ENCODE measurements around the gene EVC.
"Not testable (repeated sequence)": the region's sequence is repeated elsewhere in the genome, so short reads cannot be mapped to it uniquely, and the experiment has no call there.

EVC gene

DNA sequence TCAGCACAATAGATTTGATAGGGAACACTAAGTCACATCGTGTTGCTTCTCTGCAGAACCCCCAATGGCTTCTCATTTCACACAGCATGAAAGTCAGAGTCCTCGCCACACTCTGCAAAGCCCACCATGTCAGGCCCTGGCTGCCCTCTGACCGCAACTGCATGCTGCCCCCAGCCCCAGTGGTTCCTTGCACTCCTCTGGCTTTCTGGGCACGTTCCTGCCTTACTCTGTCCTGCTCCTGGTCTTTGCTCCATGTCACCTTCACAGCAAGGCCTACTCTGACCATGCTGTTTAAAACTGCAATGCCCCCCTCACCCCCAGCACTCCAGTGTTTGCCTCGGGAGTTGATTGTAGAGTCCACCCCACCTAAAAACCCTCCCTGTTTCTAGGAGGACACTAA is 78.1 kb downstream of the EVC start:
- no peak for DNase-seq (ENCODE audit: low spot score)

DNA sequence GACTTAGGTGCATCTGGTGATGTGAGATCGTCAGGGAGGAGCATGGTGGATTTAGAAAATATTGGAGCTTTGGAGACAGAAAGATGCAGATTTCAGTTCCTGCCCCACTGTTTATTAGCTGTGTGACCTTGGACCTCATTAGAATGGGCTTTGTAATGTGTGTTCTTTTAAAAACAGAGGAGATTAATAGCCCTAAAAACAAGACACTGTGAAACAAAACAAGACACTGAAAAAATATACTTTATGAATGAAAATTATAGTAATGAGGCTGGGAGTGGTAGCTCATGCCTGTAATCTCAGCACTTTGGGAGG is 79.5 kb downstream of the EVC start:
- no peak for DNase-seq (ENCODE audit: low spot score)

DNA sequence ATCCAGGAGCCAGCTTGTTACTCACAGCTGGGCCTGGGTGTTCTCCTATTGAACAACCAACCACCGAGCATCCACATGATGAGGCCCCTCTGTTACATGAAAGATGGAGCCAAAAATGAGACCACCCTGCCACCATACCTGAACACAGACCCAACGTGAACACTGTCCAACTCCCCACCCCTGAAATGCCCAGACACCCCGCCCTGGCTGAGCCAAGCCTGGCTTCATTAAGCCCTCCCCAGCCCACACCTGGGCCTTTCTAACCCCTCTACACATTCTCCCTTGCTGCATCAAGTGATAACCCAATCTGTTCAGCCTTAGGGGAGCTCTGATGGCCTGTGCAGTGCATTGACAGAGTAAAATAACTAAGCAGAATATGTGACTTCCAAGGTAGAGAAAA is 80.7 kb downstream of the EVC start:
- no peak for DNase-seq (ENCODE audit: low spot score)

DNA sequence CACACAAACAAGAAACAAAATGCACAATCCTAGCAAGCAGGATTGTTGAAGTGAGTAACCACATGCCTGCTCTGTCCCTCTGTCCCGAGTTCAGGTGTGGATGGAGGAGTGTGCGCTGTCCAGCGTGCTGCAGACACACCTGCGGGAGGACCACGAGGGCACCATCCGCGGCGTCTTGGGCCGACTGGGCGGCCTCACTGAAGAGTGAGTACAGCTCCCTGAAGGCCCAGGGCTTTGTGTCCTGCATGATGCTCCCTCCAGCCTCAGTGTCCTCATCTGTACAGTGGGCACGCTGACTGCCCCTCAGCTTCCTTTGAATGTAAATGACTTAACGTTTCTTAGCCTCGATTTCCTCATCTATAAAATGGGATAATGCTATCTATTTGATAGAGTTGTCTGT is 82.5 kb downstream of the EVC start:
- no peak for DNase-seq (ENCODE audit: low spot score)

DNA sequence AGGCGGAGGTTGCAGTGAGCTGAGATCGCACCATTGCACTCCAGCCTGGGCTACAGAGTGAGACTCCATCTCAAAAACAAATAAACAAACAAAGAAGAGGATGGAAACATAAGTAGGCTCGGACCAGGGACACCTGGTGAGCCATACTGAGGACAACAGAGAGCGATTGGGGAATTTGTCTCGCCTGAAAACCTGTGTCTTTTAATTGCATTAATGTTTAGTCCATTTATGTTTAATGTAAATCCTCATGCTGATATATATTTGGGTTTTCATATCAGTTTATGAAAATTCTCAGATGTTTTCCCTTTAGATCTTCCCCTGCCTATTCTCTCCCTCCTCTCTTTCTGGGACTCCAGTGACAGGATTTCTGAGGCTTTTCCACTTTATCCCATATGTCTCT is 84.6 kb downstream of the EVC start:
- DNase-seq (ENCODE audit: low spot score): no peak

DNA sequence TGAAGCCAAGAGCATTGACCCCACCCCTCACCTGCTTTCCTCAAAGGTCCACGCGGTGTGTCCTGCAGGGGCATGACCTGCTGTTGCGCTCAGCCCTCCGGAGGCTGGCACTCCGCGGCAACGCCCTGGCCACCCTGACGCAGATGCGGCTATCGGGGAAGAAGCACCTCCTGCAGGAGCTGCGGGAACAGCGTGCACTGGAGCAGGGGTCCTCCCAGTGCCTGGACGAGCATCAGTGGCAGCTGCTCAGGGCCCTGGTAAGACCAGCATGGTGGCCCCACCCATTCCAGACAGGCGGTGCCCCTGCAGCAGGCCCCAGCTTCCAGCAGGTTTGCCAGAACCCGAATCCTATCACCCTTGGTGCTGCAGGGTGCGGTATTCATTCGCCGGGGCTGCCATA is 86.0 kb downstream of the EVC start:
- DNase-seq (ENCODE audit: low spot score): no peak

DNA sequence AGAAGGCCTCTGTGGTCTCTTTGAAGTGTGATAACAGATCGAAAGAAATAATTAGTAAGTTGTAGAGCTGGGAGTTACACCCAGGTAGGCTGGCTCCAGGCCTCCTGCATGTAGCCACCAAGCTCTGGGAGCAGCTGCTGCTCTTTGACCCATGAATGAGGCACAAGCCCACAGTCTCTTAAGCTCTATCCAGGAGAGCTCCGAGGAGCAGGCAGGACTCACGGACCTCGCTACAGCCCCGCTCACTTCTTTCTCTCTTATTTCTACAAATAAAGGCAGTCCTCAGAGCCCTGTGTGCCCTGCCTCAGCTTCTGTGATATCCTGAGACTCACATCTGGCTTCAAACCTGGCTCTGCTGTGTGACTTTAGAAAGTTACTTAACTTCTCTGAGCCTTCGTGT is 86.9 kb downstream of the EVC start:
- DNase-seq (ENCODE audit: low spot score): no peak

DNA sequence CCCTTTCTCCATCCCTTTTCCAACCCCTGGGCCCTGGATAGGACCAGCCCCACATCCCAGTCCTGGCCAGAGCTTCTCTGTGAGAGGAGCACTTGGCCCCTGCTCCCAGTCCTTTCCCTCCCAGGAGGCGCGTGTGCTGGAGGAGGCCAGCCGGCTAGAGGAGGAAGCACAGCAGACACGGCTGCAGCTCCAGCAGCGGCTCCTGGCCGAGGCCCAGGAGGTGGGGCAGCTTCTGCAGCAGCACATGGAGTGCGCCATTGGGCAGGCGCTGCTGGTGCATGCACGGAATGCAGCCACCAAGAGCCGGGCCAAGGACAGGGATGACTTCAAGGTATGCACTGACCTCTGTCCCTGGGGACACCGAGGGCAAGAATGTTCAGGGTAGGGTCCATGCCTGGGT is 87.5 kb downstream of the EVC start:
- no peak for DNase-seq (ENCODE audit: low spot score)

DNA sequence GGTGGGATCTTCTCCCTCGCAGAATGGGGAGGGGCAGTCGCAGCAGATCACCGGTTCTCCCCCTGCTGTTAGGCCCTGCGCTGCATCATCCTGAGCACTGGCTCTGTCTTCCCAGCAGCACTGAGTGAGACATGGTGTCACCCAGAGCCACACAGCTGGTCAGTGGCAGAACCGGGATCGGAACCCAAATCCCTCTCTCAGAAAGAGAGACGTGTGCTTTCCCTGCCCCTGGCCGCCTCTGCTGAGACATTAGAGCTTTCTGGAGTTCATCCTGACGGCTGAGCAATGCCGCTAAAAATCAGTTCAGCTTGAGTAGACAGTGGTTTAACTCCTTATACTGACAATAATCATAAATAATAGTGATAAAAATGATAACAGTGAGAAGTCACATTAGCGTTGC is 87.9 kb downstream of the EVC start:
- no peak for DNase-seq (ENCODE audit: low spot score)

DNA sequence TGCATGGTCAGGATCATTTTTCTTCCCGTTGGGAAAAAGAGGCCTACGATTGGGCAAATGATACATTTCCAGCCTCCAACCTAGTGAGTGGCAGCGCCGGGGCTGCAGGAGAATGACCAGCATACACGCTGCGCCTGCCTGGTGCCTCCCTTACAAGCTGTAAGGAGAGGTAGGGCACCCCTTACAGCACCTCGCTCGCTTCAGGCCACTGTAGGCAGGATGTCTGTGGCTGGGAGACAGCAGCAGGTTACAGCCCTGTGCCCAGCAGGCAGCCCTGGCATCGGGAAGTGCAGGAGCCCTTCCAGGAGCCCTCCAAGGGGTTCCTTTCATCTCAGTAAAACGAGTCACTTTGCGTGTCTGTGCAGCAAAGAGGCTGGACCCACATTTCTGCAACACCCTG is 88.4 kb downstream of the EVC start:
- no peak for DNase-seq (ENCODE audit: low spot score)

DNA sequence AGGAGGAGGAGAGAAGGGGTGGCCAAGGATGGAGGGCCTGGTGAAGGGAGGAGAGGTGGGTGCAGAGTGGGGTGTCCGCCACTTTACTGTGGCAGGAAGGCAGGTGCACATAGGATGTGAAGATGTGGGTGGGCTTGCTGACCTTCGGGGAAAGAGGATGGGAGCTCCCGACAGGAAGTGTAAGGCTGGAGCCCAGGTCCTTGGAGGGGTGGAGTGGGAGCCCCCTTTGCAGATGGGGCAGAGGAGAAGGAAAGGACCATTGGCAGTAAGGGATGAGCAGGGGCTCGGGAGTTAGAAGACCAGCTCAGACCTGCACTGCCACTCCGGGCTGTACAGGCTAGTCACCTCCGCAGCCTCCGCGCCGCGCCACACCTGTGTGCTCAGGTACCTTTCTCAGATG is 89.5 kb downstream of the EVC start:
- DNase-seq (ENCODE audit: low spot score): no peak

DNA sequence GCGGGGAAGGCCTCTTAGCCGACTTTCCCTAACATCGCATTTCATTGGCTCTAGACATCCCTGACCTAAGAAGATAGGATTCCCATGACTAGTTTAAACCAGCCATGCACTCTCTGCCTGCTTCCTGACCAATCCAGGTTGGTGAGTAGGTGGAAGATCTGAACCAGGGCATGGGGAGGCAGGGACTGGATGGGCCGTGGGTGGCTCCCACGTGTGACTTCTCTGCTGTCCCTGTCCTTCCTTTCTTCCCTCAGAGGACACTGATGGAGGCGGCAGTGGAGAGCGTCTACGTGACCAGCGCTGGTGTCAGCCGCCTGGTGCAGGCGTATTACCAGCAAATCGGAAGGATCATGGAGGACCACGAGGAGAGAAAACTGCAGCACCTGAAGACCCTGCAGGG is 90.7 kb downstream of the EVC start:
- no peak for DNase-seq (ENCODE audit: low spot score)

DNA sequence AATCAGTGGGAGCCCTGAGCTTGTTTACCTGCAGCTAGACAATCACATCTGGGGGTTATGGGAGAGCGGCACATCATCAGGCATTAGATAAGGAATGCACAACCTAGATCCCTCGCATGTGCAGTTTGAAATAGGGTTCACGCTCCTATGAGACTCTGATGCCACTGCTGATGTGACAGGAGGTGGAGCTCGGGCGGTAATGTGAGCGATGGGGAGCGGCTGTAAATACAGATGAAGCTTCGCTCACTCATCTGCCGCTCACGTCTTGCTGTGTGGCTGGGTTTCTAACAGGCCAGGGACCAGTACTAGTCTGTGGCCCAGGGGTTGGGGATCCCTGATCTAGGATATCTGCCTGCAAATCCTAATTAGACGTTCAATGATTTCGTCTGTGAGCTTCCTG is 91.6 kb downstream of the EVC start:
- no peak for DNase-seq (ENCODE audit: low spot score)

DNA sequence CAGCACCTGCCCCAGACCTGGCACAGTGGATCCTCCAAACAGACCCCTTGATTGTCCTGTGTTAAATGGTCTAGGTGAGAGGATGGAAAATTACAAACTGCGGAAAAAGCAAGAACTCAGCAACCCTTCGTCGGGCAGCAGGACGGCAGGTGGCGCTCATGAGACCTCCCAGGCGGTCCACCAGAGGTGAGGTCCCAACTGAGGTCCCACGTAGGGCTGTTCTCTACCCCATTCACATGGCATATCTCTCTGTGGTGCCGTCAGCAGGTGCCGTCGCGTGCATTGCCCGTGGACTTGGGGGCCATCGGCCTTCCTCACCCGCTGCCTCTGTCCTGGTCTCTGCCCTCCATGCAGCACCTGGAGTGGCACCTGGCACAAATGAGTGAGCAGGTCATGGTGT is 93.7 kb downstream of the EVC start:
- DNase-seq (ENCODE audit: low spot score): no peak

DNA sequence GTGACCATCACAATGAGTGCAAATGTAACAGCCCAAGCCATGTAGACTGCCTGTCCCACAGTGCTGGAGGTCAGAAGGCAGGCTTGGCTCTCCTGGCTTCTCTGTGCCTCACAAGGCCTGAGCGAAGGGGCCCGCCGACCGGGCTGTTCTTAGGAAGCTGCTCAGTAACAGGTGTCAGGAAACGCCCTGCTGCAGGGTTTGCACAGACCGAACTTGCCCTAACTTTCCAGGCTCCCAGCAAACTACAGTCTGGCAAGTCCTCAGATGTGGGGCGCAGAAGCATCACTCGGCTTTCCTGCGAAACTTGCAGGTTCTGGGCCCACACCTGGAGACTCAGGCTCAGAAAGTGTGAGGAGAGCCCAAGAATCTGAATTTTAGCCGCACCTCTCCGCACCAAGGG is 94.3 kb downstream of the EVC start:
- no peak for DNase-seq (ENCODE audit: low spot score)

DNA sequence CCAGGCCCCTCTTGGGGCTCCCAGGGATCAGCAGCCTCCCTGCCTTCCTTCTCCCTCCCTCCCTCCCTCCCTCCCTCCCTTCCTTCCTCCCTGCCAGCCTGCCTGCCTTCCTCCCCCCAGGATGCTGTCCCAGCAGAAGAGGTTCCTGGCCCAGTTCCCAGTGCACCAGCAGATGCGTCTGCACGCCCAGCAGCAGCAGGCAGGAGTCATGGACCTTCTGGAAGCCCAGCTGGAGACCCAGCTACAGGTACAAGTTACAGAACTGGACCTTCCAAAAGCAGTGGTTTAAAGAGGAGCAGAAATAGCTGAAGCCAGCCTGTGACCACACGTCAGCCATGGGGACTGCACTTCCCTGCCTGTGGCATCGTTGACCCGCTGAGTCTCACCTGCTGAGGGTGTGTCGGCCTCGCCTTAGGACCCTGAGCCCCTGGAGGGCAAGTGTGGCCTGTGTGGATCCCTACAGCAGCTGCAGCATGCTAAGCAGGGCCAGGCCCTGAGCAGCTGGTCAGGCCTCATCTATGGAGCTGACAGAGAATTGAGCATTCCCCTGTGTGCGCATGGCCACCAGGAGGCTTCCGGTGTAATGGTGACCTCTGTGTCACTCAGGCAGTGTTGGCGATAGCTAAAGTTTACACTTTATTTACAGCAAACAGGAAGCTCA is 97.2 kb downstream of the EVC start:
- DNase-seq (ENCODE audit: low spot score): no peak

DNA sequence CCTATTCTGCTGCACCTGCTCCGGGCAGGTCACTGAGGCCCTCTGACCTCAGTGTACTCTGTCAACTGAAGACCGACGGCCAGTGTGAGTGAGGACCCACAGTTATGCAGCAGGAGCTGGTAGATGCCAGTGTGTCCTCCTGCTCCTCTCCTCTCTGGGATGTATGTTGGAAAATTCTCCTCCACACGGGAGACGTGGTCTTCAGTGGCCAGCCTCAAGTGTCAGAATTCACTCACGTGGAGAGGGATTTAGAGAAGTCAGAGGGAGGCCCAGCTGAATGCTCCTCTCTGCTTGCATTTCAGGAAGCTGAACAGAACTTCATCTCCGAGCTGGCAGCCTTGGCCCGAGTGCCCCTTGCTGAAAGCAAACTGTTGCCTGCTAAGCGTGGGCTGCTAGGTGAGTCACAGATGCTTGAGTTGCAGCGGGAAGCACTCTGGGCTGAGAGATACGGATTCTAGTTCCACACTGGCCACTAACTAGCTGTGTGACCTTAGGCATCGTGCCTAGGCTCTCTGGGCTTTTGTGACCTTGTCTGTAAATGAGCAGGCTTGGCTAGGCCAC is 98.3 kb downstream of the EVC start:
- DNase-seq (ENCODE audit: low spot score): no peak

DNA sequence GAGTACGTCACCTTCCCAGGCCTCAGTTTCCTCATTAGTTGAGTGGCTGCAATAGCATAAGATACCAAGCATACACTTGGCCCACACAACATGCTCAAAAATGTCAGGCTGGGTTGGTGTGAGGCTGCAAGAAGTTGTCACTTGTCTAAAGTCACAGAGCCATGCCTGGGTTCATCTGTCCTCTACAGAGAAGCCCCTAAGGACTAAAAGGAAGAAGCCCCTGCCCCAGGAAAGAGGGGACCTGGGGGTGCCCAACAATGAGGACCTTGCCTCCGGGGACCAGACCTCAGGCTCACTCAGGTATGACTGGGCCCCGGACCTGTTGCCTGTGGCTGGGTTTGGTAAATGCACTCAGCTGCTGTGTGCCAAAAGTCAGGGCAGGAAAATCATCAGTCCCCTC is 99.2 kb downstream of the EVC start:
- no peak for DNase-seq (ENCODE audit: low spot score)

DNA sequence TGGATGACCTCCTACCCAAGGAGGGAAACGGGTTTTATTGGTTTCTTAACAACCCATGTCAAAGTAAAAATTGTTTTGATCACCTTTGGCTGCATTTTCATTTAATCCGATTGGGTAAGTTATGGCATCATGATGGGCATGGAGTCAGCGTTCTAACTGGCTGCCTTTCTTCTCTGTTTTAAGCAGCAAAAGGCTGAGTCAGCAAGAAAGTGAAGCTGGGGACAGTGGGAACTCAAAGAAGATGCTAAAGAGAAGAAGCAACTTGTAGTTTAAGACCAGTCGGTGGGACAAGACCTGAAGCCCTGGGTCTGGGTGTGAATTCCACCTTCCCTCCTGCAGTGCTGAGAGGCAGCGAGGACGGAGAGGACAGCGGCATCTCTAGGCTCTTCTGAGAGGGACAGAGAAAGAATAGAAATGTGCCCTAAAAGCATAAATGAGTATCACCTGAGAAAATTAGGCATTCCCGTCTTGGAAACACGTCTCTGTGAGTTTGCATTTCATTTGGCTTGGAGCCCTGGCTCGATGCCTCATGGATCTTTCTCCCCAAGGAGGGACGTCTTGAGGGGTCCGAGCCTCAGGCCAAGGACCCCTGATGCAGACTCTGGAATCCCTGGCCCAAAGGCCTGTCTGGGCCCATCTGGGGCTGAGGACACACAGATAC is 99.9 kb downstream of the EVC start:
- no peak for DNase-seq (ENCODE audit: low spot score)

DNA sequence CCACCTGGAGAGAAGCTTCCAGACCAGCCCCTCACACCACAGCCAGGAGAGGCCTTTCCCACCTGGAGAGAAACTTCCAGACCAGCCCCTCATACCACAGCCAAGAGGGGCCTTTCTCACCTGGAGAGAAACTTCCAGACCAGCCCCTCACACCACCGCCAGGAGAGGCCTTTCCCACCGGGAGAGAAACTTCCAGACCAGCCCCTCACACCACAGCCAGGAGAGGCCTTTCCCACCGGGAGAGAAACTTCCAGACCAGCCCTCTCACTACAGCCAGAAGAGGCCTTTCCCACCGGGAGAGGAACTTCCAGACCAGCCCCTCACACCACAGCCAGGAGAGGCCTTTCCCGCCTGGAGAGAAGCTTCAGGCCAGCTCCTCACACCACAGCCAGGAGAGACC is 101.1 kb downstream of the EVC start:
- DNase-seq (ENCODE audit: low spot score): not testable (repeated sequence)

DNA sequence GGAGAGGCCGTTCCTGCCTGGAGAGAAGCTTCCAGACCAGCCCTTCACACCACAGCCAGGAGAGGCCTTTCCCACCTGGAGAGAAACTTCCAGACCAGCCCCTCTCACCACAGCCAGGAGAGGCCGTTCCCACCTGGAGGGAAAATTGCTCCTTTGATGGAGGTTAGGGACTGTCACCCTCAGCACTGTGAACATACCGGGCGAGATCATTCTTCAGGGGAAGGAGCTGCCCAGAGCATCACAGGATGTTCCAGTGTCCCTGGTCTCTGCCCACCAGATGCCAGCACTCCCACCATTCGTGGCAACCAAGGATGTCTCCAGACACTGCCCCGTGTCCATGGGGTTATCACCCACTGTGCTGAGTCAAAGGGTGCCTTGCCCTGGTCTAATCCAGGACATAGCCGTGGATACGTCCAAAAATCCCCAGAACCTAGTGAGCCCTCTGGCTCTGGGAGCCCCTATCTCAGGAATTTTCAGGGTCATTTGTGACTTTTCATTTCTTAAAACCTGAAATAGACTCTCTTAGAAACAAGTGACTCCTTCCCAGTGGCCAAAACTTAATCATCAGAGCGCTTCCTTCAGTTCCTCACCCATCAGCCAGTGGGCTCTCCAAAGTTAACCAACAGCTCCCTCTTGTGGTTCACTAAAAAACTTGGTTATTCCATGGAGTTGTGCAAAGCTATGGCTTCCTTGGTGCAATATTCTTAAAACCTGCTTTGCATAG is 101.7 kb downstream of the EVC start:
- DNase-seq (ENCODE audit: low spot score): peak; percentile 45

DNA sequence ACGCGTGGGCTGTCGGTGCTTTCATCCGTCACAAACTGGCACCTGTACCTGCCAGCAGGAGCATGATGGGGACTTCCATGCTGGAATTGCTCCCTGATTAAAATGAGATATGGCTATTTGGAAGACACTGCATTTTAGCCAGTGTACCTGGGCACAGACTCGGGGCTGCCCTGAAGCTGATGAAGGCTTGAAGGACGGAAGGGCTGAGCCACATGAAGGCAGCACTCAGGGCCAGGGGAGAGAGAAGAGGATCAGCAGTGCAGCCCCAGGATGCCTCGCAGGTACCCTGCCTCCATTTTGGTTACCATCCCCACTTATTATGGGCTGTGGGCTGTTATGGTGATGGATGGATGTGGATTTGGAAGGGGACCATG is 102.9 kb downstream of the EVC start:
- DNase-seq (ENCODE audit: low spot score): no peak

DNA sequence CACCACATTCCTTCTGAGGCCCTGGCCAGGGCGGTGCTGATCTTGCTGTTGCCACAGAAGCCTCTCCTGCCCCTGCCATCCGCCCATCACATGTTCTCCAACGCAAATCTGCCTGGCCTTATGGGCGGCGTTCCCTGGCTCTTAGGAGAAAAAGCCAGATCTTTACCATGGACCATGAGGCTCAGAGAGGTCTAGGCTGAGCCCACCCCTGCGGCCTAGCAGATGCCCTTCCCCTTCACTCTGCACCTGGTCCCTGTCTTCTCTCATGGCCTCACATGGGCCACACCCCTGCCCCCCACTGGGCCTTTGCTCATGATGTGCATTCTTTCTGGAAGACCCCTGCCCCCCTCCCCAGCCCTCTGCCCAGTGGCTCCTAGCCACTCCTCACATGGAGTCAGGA is 103.4 kb downstream of the EVC start:
- no peak for DNase-seq (ENCODE audit: low spot score)

DNA sequence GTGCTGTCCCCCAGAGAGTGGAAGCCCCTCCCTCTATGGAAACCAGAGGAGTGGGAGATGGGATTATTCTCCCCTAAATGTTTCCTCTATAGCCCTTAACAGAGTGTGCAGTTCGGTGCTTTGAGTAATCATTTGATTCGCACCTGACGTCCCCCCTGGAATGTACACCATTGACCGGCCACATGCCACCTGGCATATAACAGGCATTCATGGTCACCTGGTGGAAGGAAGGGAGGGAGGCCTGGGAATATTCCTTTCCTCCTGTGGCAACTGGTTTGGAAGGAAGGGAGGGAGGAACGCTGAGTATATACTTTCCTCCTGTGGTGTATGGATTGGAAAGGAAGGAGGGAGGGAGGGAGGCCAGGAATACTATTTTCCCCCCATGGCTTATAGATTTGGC is 104.6 kb downstream of the EVC start:
- no peak for DNase-seq (ENCODE audit: low spot score)
